B cell (primary cell): ENCODE data around the gene ARMC5. TPM values are rescaled to one million over a fixed set of nuclear protein-coding genes. Genes with fewer than 3 reads are reported as not detected.
"Not testable (repeated sequence)": the region's sequence is repeated elsewhere in the genome, so short reads cannot be mapped to it uniquely, and the experiment has no call there.

Experiments used
- ATAC-seq: fragments of 200-7000 bp; cut with Tn5 transposase; one replicate; pipeline ENCODE4 v1.10.0; 2021; ENCODE audit warnings: low read depth, mild to moderate bottlenecking, moderate number of reproducible peaks, moderate library complexity
- CTCF ChIA-PET: fragments of 350-600 bp; sonication (Branson Sonifier 250); formaldehyde crosslinking; loops from one replicate; lab custom pipeline; 2021; ENCODE audit warnings: antibody characterized with exemption, inconsistent platforms; lab: Charles Lee
- POLR2A ChIA-PET: fragments of 350-600 bp; sonication (Branson Sonifier 250); formaldehyde crosslinking; loops from one replicate; lab custom pipeline; 2021; ENCODE audit warnings: antibody characterized with exemption; lab: Charles Lee
- DNase-seq: peaks from one replicate; pipeline ENCODE4 v3.0.0; 2013
- H2AFZ ChIP-seq: 2 replicates; pipeline ENCODE4 v1.6.1; 2012; ENCODE audit warnings: mild to moderate bottlenecking, low read depth, low read length; ENCODE audit not compliant: insufficient read depth, poor library complexity, severe bottlenecking
- H3K27ac ChIP-seq, 2 donors: 1 replicate in 1 of 2; 2 replicates in 1 of 2; pipeline ENCODE4 v1.5.1; 2012 to 2013; ENCODE audit warnings: low read length in 2 of 2, mild to moderate bottlenecking in 2 of 2, moderate library complexity in 1 of 2
- H3K27me3 ChIP-seq, 4 experiments: fragments of 200-600 bp in 1 of 4; sonication (generic) in 1 of 4; replicated peaks in 1 of 4; 1 replicate in 2 of 4; 2 replicates in 2 of 4; pipeline versions ENCODE4 v1.6.1 to v1.7.0; 2013 to 2016; ENCODE audit warnings: low read length in 3 of 4, mild to moderate bottlenecking in 2 of 4, mixed read lengths in 1 of 4, moderate library complexity in 1 of 4; ENCODE audit not compliant: insufficient read depth in 4 of 4, control insufficient read depth in 3 of 4; ENCODE audit errors: control extremely low read depth in 1 of 4
- H3K36me3 ChIP-seq, 2 experiments: replicated peaks in 1 of 2; 1 replicate in 1 of 2; 2 replicates in 1 of 2; pipeline versions ENCODE4 v1.6.1 to v1.7.1; 2013; ENCODE audit warnings: low read length in 1 of 2; ENCODE audit not compliant: insufficient read depth in 2 of 2, control insufficient read depth in 1 of 2; ENCODE audit errors: control extremely low read depth in 1 of 2, extremely low read depth in 1 of 2
- H3K4me1 ChIP-seq, 2 donors: fragments of 200-600 bp in 1 of 2; sonication (generic) in 1 of 2; 1 replicate in 1 of 2; 2 replicates in 1 of 2; pipeline versions ENCODE4 v1.5.1 to v1.6.1; 2013 to 2017; ENCODE audit warnings: low read length in 2 of 2; ENCODE audit not compliant: control insufficient read depth in 2 of 2, insufficient read depth in 2 of 2
- H3K4me2 ChIP-seq: replicated peaks from 2 replicates; pipeline ENCODE3; 2012; ENCODE audit warnings: mild to moderate bottlenecking, low read depth, low read length; ENCODE audit not compliant: poor library complexity, severe bottlenecking
- H3K4me3 ChIP-seq, 5 experiments: fragments of 200-600 bp in 1 of 5; sonication (generic) in 1 of 5; 1 replicate in 3 of 5; 2 replicates in 2 of 5; pipeline versions ENCODE4 v1.5.1 to v1.7.0; 2011 to 2016; ENCODE audit warnings: low read length in 4 of 5, mild to moderate bottlenecking in 4 of 5, low read depth in 2 of 5, control low read depth in 1 of 5, moderate library complexity in 1 of 5; ENCODE audit not compliant: insufficient read depth in 1 of 5; ENCODE audit errors: control extremely low read depth in 1 of 5, extremely low read depth in 1 of 5
- H3K79me2 ChIP-seq: fragments of 200-600 bp; sonication (generic); one replicate; pipeline ENCODE4 v1.6.0; 2016; ENCODE audit warnings: low read length; ENCODE audit not compliant: control insufficient read depth, insufficient read depth
- H3K9ac ChIP-seq: fragments of 200-600 bp; sonication (generic); 2 replicates; pipeline ENCODE4 v1.6.1; 2017; ENCODE audit warnings: mild to moderate bottlenecking, low read length, moderate library complexity
- H3K9me3 ChIP-seq, 3 donors: one replicate each; pipeline versions ENCODE4 v1.6.1 to v1.7.1; 2013; ENCODE audit warnings: low read length in 2 of 3; ENCODE audit not compliant: control insufficient read depth in 2 of 3, insufficient read depth in 1 of 3; ENCODE audit errors: control extremely low read depth in 1 of 3
- H4K20me1 ChIP-seq: 2 replicates; pipeline ENCODE4 v1.6.0; 2012; ENCODE audit warnings: mild to moderate bottlenecking, low read length; ENCODE audit not compliant: insufficient read depth, control insufficient read depth, poor library complexity, severe bottlenecking
- H3K27ac Mint-ChIP-seq: one replicate; pipeline ENCODE4 v1.8.0; 2021; ENCODE audit warnings: mixed read lengths
- H3K27me3 Mint-ChIP-seq: one replicate; pipeline ENCODE4 v1.8.0; 2021; ENCODE audit warnings: mixed read lengths
- H3K4me1 Mint-ChIP-seq: one replicate; pipeline ENCODE4 v1.8.0; 2021; ENCODE audit warnings: mixed read lengths
- H3K4me3 Mint-ChIP-seq: one replicate; pipeline ENCODE4 v1.8.0; 2021; ENCODE audit warnings: mixed read lengths
- H3K9me3 Mint-ChIP-seq: one replicate; pipeline ENCODE4 v1.8.0; 2022; ENCODE audit warnings: mixed read lengths; ENCODE audit not compliant: insufficient read depth
- CTCF ChIP-seq: fragments of 200-600 bp; IDR thresholded peaks from one replicate; pipeline ENCODE4 v1.8.0; 2022; ENCODE audit warnings: antibody characterized with exemption, mild to moderate bottlenecking
- EZH2 ChIP-seq: IDR thresholded peaks from 2 replicates; pipeline ENCODE4 v1.6.1; 2012; ENCODE audit warnings: borderline replicate concordance, low read depth, mild to moderate bottlenecking, moderate library complexity, low read length; ENCODE audit not compliant: insufficient read depth, poor library complexity, severe bottlenecking
- WGBS: methylation state at CpG from one replicate; pipeline ENCODE4 v1.1.5; 2013; ENCODE audit warnings: missing lambda C conversion rate; ENCODE audit not compliant: insufficient coverage; 5-methylcytosine and 5-hydroxymethylcytosine counted together
- intact Hi-C: fragments of 100-400 bp; cut with micrococcal nuclease; formaldehyde crosslinking; loops from one replicate; pipeline ENCODE4 v1.10.0; 2022
- polyA plus RNA-seq: library from polyadenylated mRNA; depleted of rRNA; stranded (reverse); fragments of >200 nt; gene quantifications from 2 replicates; pipeline ENCODE4 v1.2.3, GENCODE V29; 2012
- total RNA-seq, 2 donors: library from RNA; stranded (reverse); fragments of 120-200 nt in 1 of 2; gene quantifications; 1 replicate in 1 of 2; 2 replicates in 1 of 2; pipeline versions ENCODE4 v1.2.3 to v1.2.4, GENCODE V29; 2013 to 2022

ARMC5 gene
- total and polyA plus RNA-seq, 2 donors (not counting 1 experiment from before 2014, with no cell fraction given) = 11.7 to 15.4 TPM

- intact Hi-C loops, H3K27ac Mint-ChIP-seq, H3K9me3 ChIP-seq, H2AFZ ChIP-seq, H3K4me3 Mint-ChIP-seq, H3K4me3 ChIP-seq, H4K20me1 ChIP-seq, H3K27me3 Mint-ChIP-seq, H3K36me3 ChIP-seq, H3K27me3 ChIP-seq, H3K79me2 ChIP-seq, H3K9me3 Mint-ChIP-seq, H3K27ac ChIP-seq, H3K9ac ChIP-seq: not testable (repeated sequence)
- Histone ChIP-seq H3K4me2 (peak overlapping the region; percentile 32), H3K4me1 (peaks cover 11 to 12% of the 10 kb centered on the region in 2 donors)
- no CpG with 5 or more reads among the region's 4 CpGs for WGBS
- ChIA-PET POLR2A (interaction anchor here (0.6 kb wide), 1 partner anchor 381 kb away, joined by 3 read pairs; no protein-coding TSS in a partner anchor), CTCF (interaction anchor here (0.6 kb wide), 1 partner anchor 10 kb away, joined by 3 read pairs; no protein-coding TSS in a partner anchor)
- ATAC-seq (peak; percentile 40), DNase-seq (peak; percentile 53)
- H3K4me1 Mint-ChIP-seq = peaks cover 19% of the 10 kb centered on the region
These were observed 20.3 kb upstream of the ARMC5 start for GRCh38 chr16:31439023-31439422.

- WGBS = no CpG with 5 or more reads among the region's 3 CpGs
- Histone ChIP-seq H3K9me3 (no peaks in the 10 kb centered on the region), H3K4me3 (no peak overlapping the region), H3K9ac (no peak overlapping the region), H3K79me2 (no peaks in the 10 kb centered on the region), H2AFZ (no peak overlapping the region), H3K4me2 (peak overlapping the region; percentile 32), H4K20me1 (no peaks in the 10 kb centered on the region), H3K36me3 (no peaks in the 10 kb centered on the region), H3K27ac (no peak overlapping the region), H3K4me1 (peaks cover 11 to 12% of the 10 kb centered on the region in 2 donors), H3K27me3 (peaks cover 0 to 6% (median 2%) of the 10 kb centered on the region in 4 experiments)
- CTCF ChIA-PET = no interaction called here
- intact Hi-C loops = no loop called here
- Mint-ChIP-seq H3K9me3 (no peaks in the 10 kb centered on the region), H3K4me3 (no peak overlapping the region), H3K27ac (no peak overlapping the region), H3K27me3 (peaks cover 3% of the 10 kb centered on the region), H3K4me1 (peaks cover 19% of the 10 kb centered on the region)
- no peak for TF ChIP-seq EZH2
- no peak for TF ChIP-seq CTCF
- ATAC-seq (no peak), DNase-seq (no peak)
- POLR2A ChIA-PET = interaction anchor here (0.6 kb wide), 1 partner anchor 382 kb away, joined by 3 read pairs; no protein-coding TSS in a partner anchor
These were observed 19.8 kb upstream of the ARMC5 start for GRCh38 chr16:31439519-31439918.
